ENCODE measurements around the gene SEZ6.

SEZ6 gene

DNA sequence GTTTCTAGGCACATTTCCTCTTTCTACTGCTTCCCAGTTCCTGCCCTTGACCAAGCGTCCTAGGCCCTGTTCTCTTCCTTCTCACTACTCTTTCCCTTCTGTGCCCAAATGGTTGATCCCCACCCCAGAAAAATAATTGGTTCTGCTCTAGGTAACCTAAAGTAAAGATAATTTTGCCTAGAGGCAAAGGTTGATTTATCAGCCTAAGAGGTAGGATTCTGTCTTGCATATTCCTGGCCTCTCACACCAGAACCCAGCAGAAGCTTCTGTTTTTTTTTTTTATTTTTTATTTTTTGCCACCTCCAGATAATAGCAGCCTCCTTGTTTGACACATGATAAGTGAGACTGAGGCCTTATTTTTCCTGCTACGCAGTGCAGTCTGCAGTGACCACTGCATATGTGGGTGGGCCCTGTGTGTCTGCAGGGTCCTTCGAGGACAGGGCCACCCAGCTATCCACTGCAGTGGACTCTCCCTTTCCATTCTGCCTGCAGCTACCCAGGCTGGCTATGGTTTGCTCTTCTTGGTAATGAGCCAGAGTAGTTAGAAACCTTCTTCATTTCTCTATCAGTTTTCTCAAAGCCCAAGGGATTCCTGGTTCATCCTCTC lies 37.8 kb upstream of the SEZ6 start:
- H3K9ac ChIP-seq (ENCODE audit: low read length), result no peak overlapping the region
- H3K27me3 ChIP-seq (ENCODE audit: control insufficient read depth, insufficient read depth, low read length), result peaks cover 2% of the 10 kb centered on the region
- H3K36me3 ChIP-seq (ENCODE audit: control insufficient read depth, insufficient read depth, low read length), result no peaks in the 10 kb centered on the region
- no peak overlapping the region for H3K27ac ChIP-seq (ENCODE audit: low read depth, low read length)
- H3K4me3 ChIP-seq (ENCODE audit: low read length), result no peak overlapping the region
- H3K4me1 ChIP-seq (ENCODE audit: control insufficient read depth, insufficient read depth, low read length), result no peaks in the 10 kb centered on the region

DNA sequence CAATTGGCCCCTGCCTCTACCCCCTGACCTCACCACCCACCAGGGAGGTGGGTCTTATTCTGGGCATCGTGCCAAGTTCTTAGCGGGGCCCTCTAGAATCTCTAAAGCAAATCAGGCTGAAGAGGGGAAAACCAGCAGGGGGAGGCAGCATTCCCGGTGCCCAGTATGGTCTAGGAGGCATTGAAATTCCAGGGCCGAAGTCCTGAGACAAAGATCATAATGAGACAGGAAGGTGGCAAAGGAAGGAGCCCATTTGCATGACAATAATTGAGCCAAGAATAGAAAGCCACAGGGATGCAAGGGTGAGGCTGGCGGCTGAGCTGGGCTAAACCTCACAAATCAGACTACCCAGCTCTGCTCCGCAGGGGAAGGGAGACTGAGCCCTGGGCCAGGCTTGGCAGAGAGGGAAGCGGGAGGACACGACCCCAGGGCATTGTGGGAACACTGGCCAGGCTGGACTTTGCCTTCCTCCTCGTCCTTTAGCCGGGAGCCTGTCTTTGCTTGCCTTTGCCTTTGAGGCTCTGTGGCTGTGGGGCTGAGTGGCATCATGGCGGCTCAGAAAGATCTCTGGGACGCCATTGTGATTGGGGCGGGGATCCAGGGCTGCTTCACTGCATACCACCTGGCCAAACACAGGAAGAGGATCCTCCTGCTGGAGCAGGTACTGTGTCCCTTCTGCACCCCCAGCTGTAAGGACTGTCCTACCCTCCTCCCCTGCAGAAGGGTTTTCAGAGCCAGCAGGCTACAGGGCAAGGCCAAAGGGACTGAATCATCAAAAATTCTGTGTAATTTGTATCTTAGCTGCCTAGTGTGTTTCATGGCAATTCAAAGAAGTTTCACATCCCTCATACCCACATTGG lies 37.1 kb upstream of the SEZ6 start, which contains the start of gene PIPOX:
Gene PIPOX, plus strand, starts transcription at position 463 of the 860 bp plus-strand sequence. Its CDS starts 85 bp downstream, at position 548.
- H3K4me3 ChIP-seq (ENCODE audit: low read length), result no peak within 1 kb of the TSS
- no peak within 1 kb of the TSS for H3K27ac ChIP-seq (ENCODE audit: low read depth, low read length)

DNA sequence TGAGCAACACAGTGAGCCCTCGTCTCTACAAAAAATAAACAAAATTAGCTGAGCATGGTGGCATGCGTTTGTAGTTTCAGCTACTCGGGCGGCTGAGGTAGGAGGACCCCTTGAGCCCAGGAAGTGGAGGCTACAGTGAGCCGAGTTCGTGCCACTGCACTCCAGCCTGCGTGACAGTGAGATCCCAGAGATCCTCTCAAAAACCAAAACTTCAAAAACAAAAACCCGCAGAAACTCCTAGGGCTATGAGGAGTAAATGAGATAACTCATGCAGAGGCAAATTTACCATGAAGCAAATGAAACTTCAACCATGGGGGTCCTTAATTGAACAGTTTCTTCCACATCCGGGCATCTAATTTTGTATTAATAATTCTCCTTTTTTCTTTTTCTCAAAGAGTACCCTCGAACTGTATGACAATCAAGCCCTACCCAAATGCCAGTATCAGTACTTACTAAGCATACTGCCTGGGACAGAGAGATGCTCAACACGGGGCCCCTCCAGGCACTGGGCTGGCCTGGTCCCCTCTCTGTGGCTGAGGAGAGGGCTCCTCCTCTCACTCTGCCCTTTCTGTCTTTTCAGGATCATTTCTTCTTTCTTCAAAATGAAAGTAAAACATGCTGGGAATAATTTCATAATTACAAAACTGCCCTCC lies 36.3 kb upstream of the SEZ6 start:
- Histone ChIP-seq H3K4me1 (ENCODE audit: control insufficient read depth, insufficient read depth, low read length) (no peaks in the 10 kb centered on the region), H3K27me3 (ENCODE audit: control insufficient read depth, insufficient read depth, low read length) (peaks cover 2% of the 10 kb centered on the region), H3K9ac (ENCODE audit: low read length) (no peak overlapping the region), H3K4me3 (ENCODE audit: low read length) (no peak overlapping the region), H3K36me3 (ENCODE audit: control insufficient read depth, insufficient read depth, low read length) (no peaks in the 10 kb centered on the region), H3K27ac (ENCODE audit: low read depth, low read length) (no peak overlapping the region)

More for the DNA sequence above, 37.1 kb upstream of the SEZ6 start, which contains the start of gene PIPOX:
- Histone ChIP-seq H3K9ac (ENCODE audit: low read length) (no peak within 1 kb of the TSS), H3K27me3 (ENCODE audit: control insufficient read depth, insufficient read depth, low read length) (peaks cover 2% of the 10 kb centered on the region), H3K36me3 (ENCODE audit: control insufficient read depth, insufficient read depth, low read length) (no peaks in the 10 kb centered on the region), H3K4me1 (ENCODE audit: control insufficient read depth, insufficient read depth, low read length) (no peaks in the 10 kb centered on the region)

GRCh38 chr17:29041571-29041970 lies 35.7 kb upstream of the SEZ6 start:
- Histone ChIP-seq H3K27me3 (ENCODE audit: control insufficient read depth, insufficient read depth, low read length) (peaks cover 2% of the 10 kb centered on the region), H3K4me3 (ENCODE audit: low read length) (no peak overlapping the region), H3K4me1 (ENCODE audit: control insufficient read depth, insufficient read depth, low read length) (no peaks in the 10 kb centered on the region), H3K36me3 (ENCODE audit: control insufficient read depth, insufficient read depth, low read length) (no peaks in the 10 kb centered on the region), H3K9ac (ENCODE audit: low read length) (no peak overlapping the region), H3K27ac (ENCODE audit: low read depth, low read length) (no peak overlapping the region)

DNA sequence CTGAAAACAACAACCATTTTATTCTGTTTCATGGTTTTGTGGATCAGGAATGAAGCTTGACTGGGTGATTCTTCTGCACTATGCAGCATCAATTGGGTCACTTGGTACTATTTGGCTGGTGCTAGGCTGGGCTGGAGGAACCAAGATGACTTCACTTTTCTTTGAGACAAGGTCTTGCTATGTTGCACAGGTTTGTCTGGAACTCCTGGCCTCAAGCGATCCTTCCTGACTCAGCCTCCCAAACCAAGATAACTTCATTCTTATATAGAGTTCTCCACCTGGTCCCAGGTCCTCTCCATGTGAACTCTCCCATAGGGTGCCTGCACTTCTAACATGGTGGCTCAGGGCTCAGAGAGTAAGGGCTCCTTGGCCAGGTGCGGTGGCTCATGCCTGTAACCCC lies 35.3 kb upstream of the SEZ6 start:
- H3K36me3 ChIP-seq (ENCODE audit: control insufficient read depth, insufficient read depth, low read length), result no peaks in the 10 kb centered on the region
- no peaks in the 10 kb centered on the region for H3K4me1 ChIP-seq (ENCODE audit: control insufficient read depth, insufficient read depth, low read length)
- H3K27ac ChIP-seq (ENCODE audit: low read depth, low read length), result no peak overlapping the region
- H3K9ac ChIP-seq (ENCODE audit: low read length), result no peak overlapping the region
- peaks cover 2% of the 10 kb centered on the region for H3K27me3 ChIP-seq (ENCODE audit: control insufficient read depth, insufficient read depth, low read length)
- H3K4me3 ChIP-seq (ENCODE audit: low read length), result no peak overlapping the region

GRCh38 chr17:29039764-29040598 lies 34.1 kb upstream of the SEZ6 start:
- H3K27ac ChIP-seq (ENCODE audit: low read depth, low read length), result no peak overlapping the region
- H3K4me1 ChIP-seq (ENCODE audit: control insufficient read depth, insufficient read depth, low read length), result no peaks in the 10 kb centered on the region

DNA sequence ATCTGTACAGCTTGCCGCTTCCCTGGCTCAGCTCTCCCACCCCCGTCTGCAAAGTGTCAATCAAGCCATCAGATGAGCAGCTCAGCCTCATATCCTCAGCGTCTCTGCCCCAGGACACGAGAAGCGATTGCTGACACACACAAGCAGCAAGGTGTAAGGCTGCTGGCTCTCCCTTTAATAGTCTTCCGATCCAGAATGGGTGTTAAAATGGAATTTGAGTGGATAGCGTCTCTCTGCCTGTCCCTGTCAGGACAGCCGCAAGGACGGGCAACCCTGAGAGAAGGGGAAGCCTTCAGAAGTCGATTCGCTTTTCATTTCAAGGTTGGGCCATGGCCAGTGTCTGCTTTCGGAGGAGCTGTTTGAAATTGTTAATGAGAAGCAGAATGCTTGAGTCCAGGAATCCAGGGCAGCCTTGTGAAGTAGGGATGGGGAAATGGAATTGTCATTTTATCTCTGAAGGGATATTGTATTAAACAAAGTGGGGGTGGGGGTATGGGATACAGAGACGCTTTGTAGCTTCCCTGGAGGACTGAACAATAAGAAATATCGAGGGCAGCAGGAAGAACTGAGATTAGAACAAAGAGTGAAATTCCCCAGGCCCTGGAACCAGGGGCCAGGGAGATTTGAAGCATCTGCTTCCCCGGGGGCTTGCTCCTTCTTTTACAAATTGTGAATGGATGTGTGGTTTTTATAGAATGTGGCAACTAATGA lies 32.4 kb upstream of the SEZ6 start:
- H3K27me3 ChIP-seq (ENCODE audit: control insufficient read depth, insufficient read depth, low read length), result peaks cover 5% of the 10 kb centered on the region
- no peak overlapping the region for H3K9ac ChIP-seq (ENCODE audit: low read length)
- no peak overlapping the region for H3K4me3 ChIP-seq (ENCODE audit: low read length)
- no peak overlapping the region for H3K27ac ChIP-seq (ENCODE audit: low read depth, low read length)
- H3K36me3 ChIP-seq (ENCODE audit: control insufficient read depth, insufficient read depth, low read length), result no peaks in the 10 kb centered on the region
- no peaks in the 10 kb centered on the region for H3K4me1 ChIP-seq (ENCODE audit: control insufficient read depth, insufficient read depth, low read length)

More at GRCh38 chr17:29039764-29040598, 34.1 kb upstream of the SEZ6 start:
- Histone ChIP-seq H3K4me3 (ENCODE audit: low read length) (no peak overlapping the region), H3K27me3 (ENCODE audit: control insufficient read depth, insufficient read depth, low read length) (peaks cover 5% of the 10 kb centered on the region), H3K36me3 (ENCODE audit: control insufficient read depth, insufficient read depth, low read length) (no peaks in the 10 kb centered on the region), H3K9ac (ENCODE audit: low read length) (no peak overlapping the region)

DNA sequence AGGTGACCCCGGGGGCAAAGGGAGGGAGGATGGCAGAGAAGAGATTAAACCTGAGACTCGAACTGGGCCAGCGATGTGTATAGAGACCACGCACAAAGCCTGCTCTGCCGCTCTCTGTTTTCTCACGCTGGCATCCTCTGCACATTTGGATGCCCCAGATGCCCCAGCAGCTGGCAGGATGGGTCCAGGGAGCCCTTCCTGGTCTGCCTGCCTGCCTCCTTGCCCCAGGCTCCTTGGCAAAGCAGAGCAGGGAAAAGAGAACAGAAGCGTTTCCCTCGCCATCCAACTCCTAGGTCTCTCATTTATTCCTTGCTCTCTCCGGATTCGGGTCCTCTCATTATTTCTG lies 31.9 kb upstream of the SEZ6 start:
- Histone ChIP-seq H3K27ac (ENCODE audit: low read depth, low read length) (no peak overlapping the region), H3K36me3 (ENCODE audit: control insufficient read depth, insufficient read depth, low read length) (no peaks in the 10 kb centered on the region), H3K4me3 (ENCODE audit: low read length) (no peak overlapping the region), H3K4me1 (ENCODE audit: control insufficient read depth, insufficient read depth, low read length) (no peaks in the 10 kb centered on the region), H3K9ac (ENCODE audit: low read length) (no peak overlapping the region), H3K27me3 (ENCODE audit: control insufficient read depth, insufficient read depth, low read length) (peaks cover 3% of the 10 kb centered on the region)

GRCh38 chr17:29036584-29036983 lies 30.8 kb upstream of the SEZ6 start:
- no peaks in the 10 kb centered on the region for H3K4me1 ChIP-seq (ENCODE audit: control insufficient read depth, insufficient read depth, low read length)
- no peak overlapping the region for H3K27ac ChIP-seq (ENCODE audit: low read depth, low read length)
- no peak overlapping the region for H3K4me3 ChIP-seq (ENCODE audit: low read length)
- no peak overlapping the region for H3K9ac ChIP-seq (ENCODE audit: low read length)
- peaks cover 3% of the 10 kb centered on the region for H3K27me3 ChIP-seq (ENCODE audit: control insufficient read depth, insufficient read depth, low read length)
- no peaks in the 10 kb centered on the region for H3K36me3 ChIP-seq (ENCODE audit: control insufficient read depth, insufficient read depth, low read length)

DNA sequence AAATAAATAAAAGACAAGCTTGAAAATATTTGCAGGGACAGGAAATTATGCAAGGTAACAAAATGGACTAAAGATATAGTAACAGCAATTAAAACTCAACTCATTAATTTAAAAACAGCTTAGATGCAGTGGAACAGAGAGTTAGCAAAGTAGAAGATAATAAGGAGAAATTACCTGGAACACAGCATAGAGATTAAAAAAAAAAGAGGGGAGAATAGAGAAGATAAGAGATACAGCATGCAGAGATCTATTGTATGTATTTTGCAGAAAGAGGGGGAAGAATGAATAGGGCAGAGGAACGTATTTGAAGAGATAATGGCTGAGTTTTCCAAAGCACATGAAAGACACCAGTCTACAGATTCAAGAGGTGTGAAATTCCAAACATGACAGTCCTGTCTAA lies 28.7 kb upstream of the SEZ6 start:
- H3K4me1 ChIP-seq (ENCODE audit: control insufficient read depth, insufficient read depth, low read length), result no peaks in the 10 kb centered on the region
- H3K27me3 ChIP-seq (ENCODE audit: control insufficient read depth, insufficient read depth, low read length), result peaks cover 3% of the 10 kb centered on the region

DNA sequence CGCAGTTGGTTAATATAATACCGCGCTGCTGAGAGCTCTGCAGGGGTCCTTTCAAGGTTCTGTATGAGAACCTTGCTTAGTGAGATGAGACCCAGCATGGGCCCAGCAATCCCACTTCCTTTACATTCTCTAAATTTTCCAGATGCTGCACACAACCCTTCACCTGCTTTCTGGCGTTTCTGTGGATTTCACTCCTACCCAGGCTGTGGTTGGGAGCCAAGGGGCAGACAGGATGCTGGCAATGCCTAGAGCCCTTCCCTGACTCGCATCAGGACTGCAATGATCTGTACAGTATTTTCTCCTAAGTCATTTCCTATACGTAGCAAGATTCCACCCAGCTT lies 27.0 kb upstream of the SEZ6 start:
- Histone ChIP-seq H3K27ac (ENCODE audit: low read depth, low read length) (no peak overlapping the region), H3K27me3 (ENCODE audit: control insufficient read depth, insufficient read depth, low read length) (peaks cover 3% of the 10 kb centered on the region), H3K4me1 (ENCODE audit: control insufficient read depth, insufficient read depth, low read length) (no peaks in the 10 kb centered on the region), H3K4me3 (ENCODE audit: low read length) (no peak overlapping the region), H3K9ac (ENCODE audit: low read length) (no peak overlapping the region), H3K36me3 (ENCODE audit: control insufficient read depth, insufficient read depth, low read length) (no peaks in the 10 kb centered on the region)

More for the DNA sequence above, 28.7 kb upstream of the SEZ6 start:
- Histone ChIP-seq H3K27ac (ENCODE audit: low read depth, low read length) (no peak overlapping the region), H3K4me3 (ENCODE audit: low read length) (no peak overlapping the region), H3K9ac (ENCODE audit: low read length) (no peak overlapping the region), H3K36me3 (ENCODE audit: control insufficient read depth, insufficient read depth, low read length) (no peaks in the 10 kb centered on the region)
